GM12872 (cell line): Measurements from ENCODE around the gene INVS.

ENCODE experiments used
- TF ChIP-seq, protein P1 (sequence below): IDR thresholded peaks from 3 replicates; pipeline ENCODE4 v1.5.1; 2011; ENCODE audit warnings: low read depth, mild to moderate bottlenecking, low read length, moderate library complexity; ENCODE audit not compliant: insufficient read depth

INVS gene

GRCh38 chr9:100101608-100102007 lies 2.6 kb downstream of the INVS start:
- TF ChIP-seq, protein P1, sequence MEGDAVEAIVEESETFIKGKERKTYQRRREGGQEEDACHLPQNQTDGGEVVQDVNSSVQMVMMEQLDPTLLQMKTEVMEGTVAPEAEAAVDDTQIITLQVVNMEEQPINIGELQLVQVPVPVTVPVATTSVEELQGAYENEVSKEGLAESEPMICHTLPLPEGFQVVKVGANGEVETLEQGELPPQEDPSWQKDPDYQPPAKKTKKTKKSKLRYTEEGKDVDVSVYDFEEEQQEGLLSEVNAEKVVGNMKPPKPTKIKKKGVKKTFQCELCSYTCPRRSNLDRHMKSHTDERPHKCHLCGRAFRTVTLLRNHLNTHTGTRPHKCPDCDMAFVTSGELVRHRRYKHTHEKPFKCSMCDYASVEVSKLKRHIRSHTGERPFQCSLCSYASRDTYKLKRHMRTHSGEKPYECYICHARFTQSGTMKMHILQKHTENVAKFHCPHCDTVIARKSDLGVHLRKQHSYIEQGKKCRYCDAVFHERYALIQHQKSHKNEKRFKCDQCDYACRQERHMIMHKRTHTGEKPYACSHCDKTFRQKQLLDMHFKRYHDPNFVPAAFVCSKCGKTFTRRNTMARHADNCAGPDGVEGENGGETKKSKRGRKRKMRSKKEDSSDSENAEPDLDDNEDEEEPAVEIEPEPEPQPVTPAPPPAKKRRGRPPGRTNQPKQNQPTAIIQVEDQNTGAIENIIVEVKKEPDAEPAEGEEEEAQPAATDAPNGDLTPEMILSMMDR: no peak

GRCh38 chr9:100104314-100104713 lies 5.3 kb downstream of the INVS start:
- TF ChIP-seq, protein P1: no peak

- TF ChIP-seq, protein P1: no peak
Measured at GRCh38 chr9:100105861-100106260, 6.8 kb downstream of the INVS start.

DNA sequence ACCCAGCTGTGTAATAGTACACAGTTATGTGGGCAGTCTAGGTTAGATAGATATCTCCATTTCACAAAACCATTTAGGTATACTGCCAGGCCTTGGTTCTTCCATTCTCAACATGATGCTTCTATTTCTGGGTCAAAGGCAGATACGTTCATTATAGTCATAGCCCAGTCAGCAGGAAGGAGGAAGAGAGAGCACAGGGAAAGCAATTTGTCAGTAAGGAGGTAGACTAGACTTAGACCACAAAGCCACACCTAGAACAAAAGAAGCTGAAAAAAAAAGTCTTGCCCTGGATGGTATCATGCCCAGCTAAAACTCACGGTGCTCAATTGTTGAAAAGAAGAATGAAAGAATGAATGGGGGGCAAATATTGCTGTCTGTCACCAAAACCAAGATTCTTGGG lies 7.6 kb downstream of the INVS start:
- TF ChIP-seq, protein P1: no peak

- TF ChIP-seq, protein P1: no peak
Measured at GRCh38 chr9:100108559-100108958, 9.5 kb downstream of the INVS start.

DNA sequence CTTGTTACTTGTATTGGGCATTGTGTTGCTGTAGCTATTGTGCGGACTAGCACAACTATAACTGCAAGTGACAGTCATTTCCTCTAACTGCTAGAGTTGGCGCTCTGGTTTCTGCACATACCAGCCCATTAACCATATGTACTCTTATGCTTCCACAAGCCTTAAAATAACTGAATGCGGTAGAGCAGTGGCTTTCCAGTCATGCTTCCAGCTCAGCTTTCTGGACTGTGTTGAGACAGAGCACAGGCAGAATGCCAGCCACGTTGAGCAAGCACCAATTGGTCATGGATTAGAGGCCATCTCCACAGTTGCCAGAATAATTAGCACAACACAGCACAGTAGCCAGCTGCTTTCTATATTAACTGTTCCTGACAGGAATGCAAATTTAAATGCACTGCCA lies 12.2 kb downstream of the INVS start:
- TF ChIP-seq, protein P1: no peak

- TF ChIP-seq, protein P1: no peak
Measured at GRCh38 chr9:100112677-100113336, 13.8 kb downstream of the INVS start.
